Measurements from ENCODE around the gene KLF1. TPM values are rescaled to one million over a fixed set of nuclear protein-coding genes. Genes with fewer than 3 reads are reported as not detected.

The KLF1 gene
- total RNA-seq, 1 experiment from 2014 or later, result not detected

DNA sequence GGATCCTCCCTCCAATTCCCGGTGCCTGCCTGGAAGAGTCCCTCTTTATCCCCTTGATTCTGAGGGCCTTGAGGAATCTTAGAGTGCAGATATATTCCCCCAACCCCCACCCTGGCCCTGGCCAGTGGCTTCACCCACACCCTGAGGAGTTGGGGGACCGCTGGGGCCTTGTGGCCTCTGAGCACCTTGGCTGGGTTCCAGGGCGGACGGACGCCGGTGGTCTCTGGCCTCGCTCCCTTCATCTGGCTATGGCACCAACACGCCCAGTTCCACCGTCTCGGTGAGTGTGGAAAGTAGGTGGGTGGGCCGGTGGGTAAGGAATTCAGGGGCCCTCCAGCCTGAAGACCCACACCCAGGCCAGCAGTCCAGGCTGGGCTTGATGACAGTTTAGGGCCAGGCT lies 43.7 kb downstream of the KLF1 start:
- Mint-ChIP-seq H3K9me3 (ENCODE audit: low read depth, unreplicated experiment) (no peaks in the 10 kb centered on the region), H3K27me3 (ENCODE audit: unreplicated experiment) (peaks cover 24% of the 10 kb centered on the region)
- CTCF ChIA-PET, result no interaction called here

DNA sequence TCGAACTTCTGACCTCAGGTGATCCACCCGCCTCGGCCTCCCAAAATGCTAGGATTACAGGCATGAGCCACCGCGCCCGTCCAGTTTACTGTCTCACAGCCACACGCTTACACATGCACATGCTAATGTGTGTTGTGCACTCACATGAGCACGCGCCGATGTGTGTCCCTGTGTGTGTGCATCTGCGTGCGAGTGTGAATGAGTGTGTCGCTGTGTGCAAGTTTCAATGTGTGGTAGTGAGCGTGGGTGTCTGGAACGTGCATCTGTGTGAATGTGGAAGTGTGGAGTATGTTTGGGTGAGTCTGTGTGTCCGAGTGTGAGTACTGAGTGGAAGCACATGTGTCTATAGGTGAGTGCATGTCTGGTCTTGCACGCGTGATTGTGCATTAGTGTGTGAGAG lies 44.5 kb downstream of the KLF1 start:
- TF ChIP-seq, protein P1, sequence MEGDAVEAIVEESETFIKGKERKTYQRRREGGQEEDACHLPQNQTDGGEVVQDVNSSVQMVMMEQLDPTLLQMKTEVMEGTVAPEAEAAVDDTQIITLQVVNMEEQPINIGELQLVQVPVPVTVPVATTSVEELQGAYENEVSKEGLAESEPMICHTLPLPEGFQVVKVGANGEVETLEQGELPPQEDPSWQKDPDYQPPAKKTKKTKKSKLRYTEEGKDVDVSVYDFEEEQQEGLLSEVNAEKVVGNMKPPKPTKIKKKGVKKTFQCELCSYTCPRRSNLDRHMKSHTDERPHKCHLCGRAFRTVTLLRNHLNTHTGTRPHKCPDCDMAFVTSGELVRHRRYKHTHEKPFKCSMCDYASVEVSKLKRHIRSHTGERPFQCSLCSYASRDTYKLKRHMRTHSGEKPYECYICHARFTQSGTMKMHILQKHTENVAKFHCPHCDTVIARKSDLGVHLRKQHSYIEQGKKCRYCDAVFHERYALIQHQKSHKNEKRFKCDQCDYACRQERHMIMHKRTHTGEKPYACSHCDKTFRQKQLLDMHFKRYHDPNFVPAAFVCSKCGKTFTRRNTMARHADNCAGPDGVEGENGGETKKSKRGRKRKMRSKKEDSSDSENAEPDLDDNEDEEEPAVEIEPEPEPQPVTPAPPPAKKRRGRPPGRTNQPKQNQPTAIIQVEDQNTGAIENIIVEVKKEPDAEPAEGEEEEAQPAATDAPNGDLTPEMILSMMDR (IDR thresholded peaks at IDR 0.05; ENCODE audit: unreplicated experiment), result no peak
- DNase-seq, result no peak
- H3K36me3 Mint-ChIP-seq (ENCODE audit: insufficient read depth, unreplicated experiment), result peaks cover 5% of the 10 kb centered on the region

More for the DNA sequence above, 43.7 kb downstream of the KLF1 start:
- Mint-ChIP-seq H3K4me3 (ENCODE audit: low read depth, unreplicated experiment) (no peak overlapping the region), H3K27ac (ENCODE audit: unreplicated experiment) (no peak overlapping the region), H3K4me1 (ENCODE audit: low read depth, unreplicated experiment) (no peaks in the 10 kb centered on the region), H3K36me3 (ENCODE audit: insufficient read depth, unreplicated experiment) (peaks cover 5% of the 10 kb centered on the region)
- no peak for DNase-seq
- TF ChIP-seq, protein P1 (IDR thresholded peaks at IDR 0.05; ENCODE audit: unreplicated experiment), result no peak
- intact Hi-C loops (cut with micrococcal nuclease; ENCODE audit: unreplicated experiment), result no loop called here
- BruUV-seq (replicated peaks), result no TSS peak

DNA sequence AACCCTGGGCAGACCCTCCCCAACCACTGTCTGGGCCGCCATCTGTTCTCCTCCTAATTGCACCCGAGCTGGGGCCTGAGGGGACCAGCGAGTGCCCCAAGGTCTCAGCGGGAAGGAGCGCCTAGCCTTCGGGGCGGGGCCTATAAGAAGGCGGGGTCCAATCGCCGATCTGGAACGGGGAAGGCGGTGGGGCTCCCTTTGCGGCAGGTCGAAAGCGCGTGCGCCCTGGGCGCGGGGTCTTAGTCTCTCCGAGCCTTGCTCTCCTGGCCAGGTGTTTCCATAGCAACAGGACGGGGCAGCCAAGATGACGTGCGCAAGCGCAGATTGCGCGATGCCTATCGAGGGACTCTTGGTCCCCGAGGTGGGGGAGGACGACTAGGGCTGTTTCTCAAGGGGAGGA lies 45.9 kb downstream of the KLF1 start:
- BruUV-seq (replicated peaks), result no TSS peak
- Mint-ChIP-seq H3K27me3 (ENCODE audit: unreplicated experiment) (peaks cover 44% of the 10 kb centered on the region), H3K36me3 (ENCODE audit: insufficient read depth, unreplicated experiment) (peaks cover 9% of the 10 kb centered on the region), H3K9me3 (ENCODE audit: low read depth, unreplicated experiment) (no peaks in the 10 kb centered on the region), H3K4me1 (ENCODE audit: low read depth, unreplicated experiment) (no peaks in the 10 kb centered on the region), H3K4me3 (ENCODE audit: low read depth, unreplicated experiment) (no peak overlapping the region), H3K27ac (ENCODE audit: unreplicated experiment) (no peak overlapping the region)
- intact Hi-C loops (cut with micrococcal nuclease; ENCODE audit: unreplicated experiment), result no loop called here
- TF ChIP-seq, protein P1 (IDR thresholded peaks at IDR 0.05; ENCODE audit: unreplicated experiment), result no peak
- CTCF ChIA-PET, result no interaction called here
- no peak for DNase-seq

More for the DNA sequence above, 44.5 kb downstream of the KLF1 start:
- CTCF ChIA-PET, result no interaction called here
- Mint-ChIP-seq H3K27me3 (ENCODE audit: unreplicated experiment) (peaks cover 29% of the 10 kb centered on the region), H3K4me3 (ENCODE audit: low read depth, unreplicated experiment) (no peak overlapping the region), H3K27ac (ENCODE audit: unreplicated experiment) (no peak overlapping the region), H3K9me3 (ENCODE audit: low read depth, unreplicated experiment) (no peaks in the 10 kb centered on the region), H3K4me1 (ENCODE audit: low read depth, unreplicated experiment) (no peaks in the 10 kb centered on the region)
- intact Hi-C loops (cut with micrococcal nuclease; ENCODE audit: unreplicated experiment), result no loop called here
- BruUV-seq (replicated peaks), result no TSS peak

- intact Hi-C loops (cut with micrococcal nuclease; ENCODE audit: unreplicated experiment), result no loop called here
- peak; percentile 59 for DNase-seq
- H3K27ac Mint-ChIP-seq (ENCODE audit: unreplicated experiment), result no peak overlapping the region
- TF ChIP-seq, protein P1 (IDR thresholded peaks at IDR 0.05; ENCODE audit: unreplicated experiment), result no peak
- H3K36me3 Mint-ChIP-seq (ENCODE audit: insufficient read depth, unreplicated experiment), result peaks cover 9% of the 10 kb centered on the region
- no peaks in the 10 kb centered on the region for H3K4me1 Mint-ChIP-seq (ENCODE audit: low read depth, unreplicated experiment)
- peaks cover 44% of the 10 kb centered on the region for H3K27me3 Mint-ChIP-seq (ENCODE audit: unreplicated experiment)
- BruUV-seq (replicated peaks), result no TSS peak
- CTCF ChIA-PET, result no interaction called here
- no peaks in the 10 kb centered on the region for H3K9me3 Mint-ChIP-seq (ENCODE audit: low read depth, unreplicated experiment)
- no peak overlapping the region for H3K4me3 Mint-ChIP-seq (ENCODE audit: low read depth, unreplicated experiment)
These were observed 46.6 kb downstream of the KLF1 start for GRCh38 chr19:12840091-12841079.
